Heart left ventricle (tissue), 16 donors: Measurements from ENCODE around the gene FTO. TPM values are rescaled to one million over a fixed set of nuclear protein-coding genes. Genes with fewer than 3 reads are reported as not detected.

Experiments
- ATAC-seq, 4 donors: fragments of 200-7000 bp; cut with Tn5 transposase; one replicate each; pipeline ENCODE4 v1.9.1; 2020 to 2022; ENCODE audit warnings: moderate library complexity in 4 of 4, mild to moderate bottlenecking in 3 of 4, moderate number of reproducible peaks in 1 of 4
- DNase-seq, 5 donors: peaks; one replicate each; pipeline ENCODE4 v3.0.0-alpha.2; 2020
- H3K27ac ChIP-seq, 12 donors: fragments of 200-600 bp; sonication (generic) in 4 of 12; one replicate each; pipeline versions ENCODE4 v1.5.0 to v1.8.0; 2016 to 2022; ENCODE audit warnings: mild to moderate bottlenecking in 2 of 12
- H3K27me3 ChIP-seq, 9 donors: fragments of 200-600 bp; sonication (generic) in 2 of 9; one replicate each; pipeline versions ENCODE4 v1.5.1 to v1.8.0; 2016 to 2022; ENCODE audit warnings: mild to moderate bottlenecking in 3 of 9
- H3K36me3 ChIP-seq, 9 donors: fragments of 200-600 bp; sonication (generic) in 2 of 9; one replicate each; pipeline versions ENCODE4 v1.5.0 to v1.8.0; 2018 to 2022; ENCODE audit warnings: mild to moderate bottlenecking in 2 of 9
- H3K4me1 ChIP-seq, 12 donors: fragments of 200-600 bp; sonication (generic) in 4 of 12; one replicate each; pipeline versions ENCODE4 v1.5.0 to v1.8.0; 2016 to 2022; ENCODE audit warnings: mild to moderate bottlenecking in 3 of 12
- H3K4me3 ChIP-seq, 12 donors: fragments of 200-600 bp; sonication (generic) in 4 of 12; one replicate each; pipeline versions ENCODE4 v1.5.0 to v1.8.0; 2017 to 2022; ENCODE audit warnings: mild to moderate bottlenecking in 9 of 12, moderate library complexity in 4 of 12
- H3K9me3 ChIP-seq, 12 donors: fragments of 200-600 bp; sonication (generic) in 4 of 12; one replicate each; pipeline versions ENCODE4 v1.5.0 to v1.8.0; 2016 to 2022; ENCODE audit warnings: mild to moderate bottlenecking in 1 of 12
- CTCF ChIP-seq, 12 donors: fragments of 200-600 bp; sonication (generic) in 4 of 12; IDR thresholded peaks; one replicate each; pipeline versions ENCODE4 v1.5.0 to v1.8.0; 2018 to 2022; ENCODE audit warnings: antibody characterized with exemption in 12 of 12, mild to moderate bottlenecking in 5 of 12
- POLR2A ChIP-seq, 2 donors: fragments of 450-650 bp; IDR thresholded peaks; one replicate each; pipeline ENCODE4 v1.6.1; 2017; ENCODE audit warnings: antibody characterized with exemption in 2 of 2, mild to moderate bottlenecking in 2 of 2, moderate library complexity in 2 of 2
- WGBS, 4 donors: extraction: QIAGEN DNeasy Blood & Tissue Kit in 2 of 4; methylation state at CpG; one replicate each; pipeline versions ENCODE4 v1.1.5 to v1.1.7; 2013 to 2018; 5-methylcytosine and 5-hydroxymethylcytosine counted together
- intact Hi-C, 10 donors: fragments of 100-400 bp; cut with DNase I; formaldehyde crosslinking; loops; one replicate each; pipeline versions ENCODE4 v1.11.1 to v1.14.2; 2022
- polyA plus RNA-seq, 2 donors: library from polyadenylated mRNA; stranded (reverse); fragments of 200-250 nt; gene quantifications; one replicate each; pipeline ENCODE4 v1.2.3, GENCODE V29; 2013
- total RNA-seq, 9 donors: library from RNA; depleted of rRNA in 2 of 9; stranded (reverse); fragments of >200 nt in 2 of 9; fragmentation: NEBNext Ultra II Directional in 3 of 9; extraction: Animal tissue kit (Norgen Biotek cat#: 25700) in 3 of 9; gene quantifications; one replicate each; pipeline versions ENCODE4 v1.1.0 to v1.2.4, GENCODE V29; 2016 to 2023
- donor health status: ischemic (EF 13 %, LVEDD 7.1; RV severe dilation, severe dysfunction).
- donor health status: healthy with polysubstance abuse.
- donor health status: DM: no; HTN: yes; CAD: no.
- donor health status: DM: no; HTN: no; CAD: no.
- donor health status: ischemic (EF 25% LVEDD 6.9; RV normal size, moderate dysfunction).
- donor health status: ischemic (EF 25% LVEDD 5.7; RV mildly dilated, moderate dysfunction).
- donor health status: healthy.
- donor health status: DM: yes; HTN: yes; CAD: no.
- donor health status: ischemic (EF 35%, LVEDD 5.7; RV mildly dilated, moderate dysfunction).
- donor health status: nonischemic (EF 11% LVEDD 7.7; RV severe dilation, severe dysfunction).
- donor health status: DM: yes; HTN: yes; CAD: no.
- donor health status: PGD.
- donor health status: ischemic (EF 29% LVEDD 5.4; RV normal size, mild dysfunction).
- donor health status: nonischemic (EF 23%, LVEDD 6.1; RV moderate dilation, normal function).

The FTO gene
- total and polyA plus RNA-seq, 11 donors = 11.8 to 105 (median 86.8) TPM

DNA sequence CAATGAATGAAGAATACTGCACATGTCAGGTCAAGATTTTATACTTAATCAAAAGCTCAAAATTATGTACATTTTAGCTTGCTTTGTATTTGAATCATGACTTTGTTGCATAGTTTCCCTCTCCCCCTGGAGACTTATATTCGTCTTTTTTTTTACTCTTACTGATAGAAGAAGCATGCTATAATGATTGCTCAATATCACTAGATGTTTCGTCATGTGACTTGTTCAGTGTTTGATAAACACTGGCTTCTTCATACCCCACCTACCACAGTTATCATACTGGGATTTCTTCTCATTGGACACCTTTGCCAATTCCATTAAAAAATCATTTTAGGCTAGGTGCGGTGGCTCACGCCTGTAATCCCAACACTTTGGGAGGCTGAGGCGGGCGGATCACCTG, 148.7 kb downstream of the FTO start:
- no peak overlapping the region for H3K4me3 ChIP-seq
- ATAC-seq (no peak), DNase-seq (no peak)
- 85 to 94% (median 92%) methylated on average over 6 of the region's 6 CpGs for WGBS, 4 donors
- no peaks in the 10 kb centered on the region for H3K27me3 ChIP-seq
- TF ChIP-seq CTCF (IDR thresholded peaks at IDR 0.05) (no peak), POLR2A (IDR thresholded peaks at IDR 0.05) (no peak)
- H3K27ac ChIP-seq = no peak overlapping the region
- intact Hi-C loops = no loop called here
- H3K9me3 ChIP-seq = peaks cover 0 to 10% (median 0%) of the 10 kb centered on the region in 12 donors
- H3K36me3 ChIP-seq = peaks cover 0 to 13% (median 0%) of the 10 kb centered on the region in 9 donors
- H3K4me1 ChIP-seq = peaks cover 0 to 13% (median 0%) of the 10 kb centered on the region in 12 donors

DNA sequence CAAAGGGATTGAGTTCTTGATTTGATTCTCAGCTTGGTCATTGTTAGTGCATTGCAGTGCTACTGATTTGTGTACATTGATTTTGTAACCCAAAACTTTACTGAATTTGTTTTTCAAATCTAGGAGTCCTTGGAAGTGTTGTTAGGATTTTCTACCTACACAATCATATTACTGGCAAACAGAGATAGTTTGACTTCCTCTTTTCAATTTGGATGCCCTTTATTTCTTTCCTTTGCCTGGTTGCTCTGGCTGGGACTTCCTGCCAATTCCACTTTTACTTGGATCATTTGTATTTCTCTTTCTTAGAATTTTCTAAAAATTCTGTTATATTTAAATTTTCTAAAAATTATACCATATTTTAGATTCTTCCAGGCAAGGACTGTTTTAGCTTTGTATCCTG, 151.1 kb downstream of the FTO start:
- H3K36me3 ChIP-seq = peaks cover 0 to 3% (median 0%) of the 10 kb centered on the region in 9 donors
- intact Hi-C loops = no loop called here

GRCh38 chr16:53855511-53855910, 151.6 kb downstream of the FTO start:
- WGBS, 4 donors = 93 to 100% (median 98%) methylated on average over 1 of the region's 1 CpG
- Histone ChIP-seq H3K36me3 (peaks cover 0 to 3% (median 0%) of the 10 kb centered on the region in 9 donors), H3K4me1 (no peaks in the 10 kb centered on the region), H3K27me3 (no peaks in the 10 kb centered on the region), H3K27ac (no peak overlapping the region), H3K9me3 (peaks cover 0 to 10% (median 0%) of the 10 kb centered on the region in 12 donors), H3K4me3 (no peak overlapping the region)
- no peak for DNase-seq
- no peak for ATAC-seq
- TF ChIP-seq POLR2A (IDR thresholded peaks at IDR 0.05) = no peak
- no peak for TF ChIP-seq CTCF (IDR thresholded peaks at IDR 0.05)
- intact Hi-C loops = no loop called here

More for the DNA sequence above, 151.1 kb downstream of the FTO start:
- Histone ChIP-seq H3K4me3 (no peak overlapping the region), H3K4me1 (peaks cover 0 to 2% (median 0%) of the 10 kb centered on the region in 12 donors), H3K27ac (no peak overlapping the region), H3K9me3 (peaks cover 0 to 10% (median 0%) of the 10 kb centered on the region in 12 donors), H3K27me3 (no peaks in the 10 kb centered on the region)
- DNase-seq = no peak
- no peak for ATAC-seq
- TF ChIP-seq CTCF (IDR thresholded peaks at IDR 0.05) (no peak), POLR2A (IDR thresholded peaks at IDR 0.05) (no peak)

DNA sequence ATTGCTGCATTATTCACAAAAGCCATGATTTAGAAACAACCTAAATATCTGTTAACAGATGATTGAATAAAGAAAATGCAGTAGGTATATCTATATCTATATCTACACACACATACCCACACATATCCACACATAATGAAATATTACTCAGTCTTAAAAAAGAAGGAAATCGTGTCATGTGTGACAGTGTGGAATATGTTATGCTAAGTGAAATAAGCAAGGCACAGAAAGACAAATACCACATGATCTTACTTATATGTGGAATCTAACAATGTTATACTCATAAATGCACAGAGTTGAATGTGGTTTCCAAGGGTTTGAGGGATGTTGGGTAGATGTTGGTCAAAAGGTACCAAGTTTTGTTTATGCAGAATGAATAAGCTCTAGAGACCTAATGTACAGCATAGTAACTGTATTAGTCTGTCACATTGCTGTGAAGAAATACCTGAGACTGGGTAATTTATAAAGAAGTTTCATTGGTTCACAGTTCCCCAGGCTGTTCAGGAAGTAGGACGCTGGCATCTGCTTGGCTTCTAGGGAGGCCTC, 156.1 kb downstream of the FTO start:
- ATAC-seq (no peak), DNase-seq (no peak)
- Histone ChIP-seq H3K27ac (no peak overlapping the region), H3K4me1 (peaks cover 0 to 9% (median 4%) of the 10 kb centered on the region in 12 donors), H3K27me3 (no peaks in the 10 kb centered on the region), H3K36me3 (peaks cover 0 to 12% (median 4%) of the 10 kb centered on the region in 9 donors), H3K9me3 (no peaks in the 10 kb centered on the region), H3K4me3 (no peak overlapping the region)
- 74 to 100% (median 96%) methylated on average over 2 of the region's 2 CpGs for WGBS, 4 donors
- intact Hi-C loops = no loop called here
- TF ChIP-seq CTCF (IDR thresholded peaks at IDR 0.05) = no peak
- TF ChIP-seq POLR2A (IDR thresholded peaks at IDR 0.05) = no peak
